Omental fat pad (tissue), 4 donors: ENCODE data around the gene FJX1. TPM values are rescaled to one million over a fixed set of nuclear protein-coding genes. Genes with fewer than 3 reads are reported as not detected.
A peak's percentile ranks its signal among the peaks of the same experiment; 100 is the strongest.

Source experiments
- ATAC-seq: fragments of 150-250 bp; one replicate; pipeline ENCODE4 v1.9.1; 2016; ENCODE audit warnings: mild to moderate bottlenecking, moderate library complexity; ENCODE audit not compliant: low FRiP score
- DNase-seq: peaks from one replicate; pipeline ENCODE4 v3.0.0-alpha.2; 2019; ENCODE audit warnings: low spot score
- CTCF ChIP-seq, 3 donors: fragments of 450-650 bp; IDR thresholded peaks; one replicate each; pipeline ENCODE4 v1.5.1; 2016 to 2017; ENCODE audit warnings: antibody characterized with exemption in 3 of 3, mild to moderate bottlenecking in 3 of 3, moderate library complexity in 2 of 3
- total RNA-seq, 4 donors: library from RNA; depleted of rRNA; stranded (reverse); fragments of >200 nt; gene quantifications; one replicate each; pipeline ENCODE4 v1.1.0, GENCODE V29; 2016

Gene FJX1
- total RNA-seq, 4 donors from 2014 or later = 3.3 to 48.4 (median 9.4) TPM

- ATAC-seq (no peak), DNase-seq (no peak)
- no peak for TF ChIP-seq CTCF (IDR thresholded peaks at IDR 0.05)
Observed at GRCh38 chr11:35629511-35629910, 11.3 kb downstream of the FJX1 start.

GRCh38 chr11:35629914-35630313 lies 11.7 kb downstream of the FJX1 start:
- no peak for TF ChIP-seq CTCF (IDR thresholded peaks at IDR 0.05)
- DNase-seq = peak; percentile 30
- ATAC-seq = peak; percentile 98

DNA sequence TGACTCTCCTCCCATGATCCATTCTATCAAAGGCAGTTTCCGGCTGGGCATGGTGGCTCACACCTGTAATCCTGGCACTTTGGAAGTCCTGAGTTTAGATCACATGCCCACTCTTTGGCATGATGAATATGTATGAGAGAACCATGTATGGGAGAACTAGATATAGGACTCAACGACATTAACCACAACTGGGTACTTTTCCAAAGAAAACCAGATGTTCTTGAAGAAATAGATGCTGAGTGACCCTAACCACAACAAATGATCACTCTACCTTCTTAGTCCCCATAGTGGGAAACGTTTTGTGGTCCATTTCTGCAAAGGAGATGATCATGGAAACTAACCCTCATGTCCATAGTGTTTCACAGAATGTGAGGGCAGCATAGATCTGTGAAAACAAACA lies 13.6 kb downstream of the FJX1 start:
- ATAC-seq = no peak
- no peak for TF ChIP-seq CTCF (IDR thresholded peaks at IDR 0.05)
- no peak for DNase-seq

- DNase-seq (no peak), ATAC-seq (no peak)
- no peak for TF ChIP-seq CTCF (IDR thresholded peaks at IDR 0.05)
Observed at GRCh38 chr11:35632301-35632700, 14.0 kb downstream of the FJX1 start.

DNA sequence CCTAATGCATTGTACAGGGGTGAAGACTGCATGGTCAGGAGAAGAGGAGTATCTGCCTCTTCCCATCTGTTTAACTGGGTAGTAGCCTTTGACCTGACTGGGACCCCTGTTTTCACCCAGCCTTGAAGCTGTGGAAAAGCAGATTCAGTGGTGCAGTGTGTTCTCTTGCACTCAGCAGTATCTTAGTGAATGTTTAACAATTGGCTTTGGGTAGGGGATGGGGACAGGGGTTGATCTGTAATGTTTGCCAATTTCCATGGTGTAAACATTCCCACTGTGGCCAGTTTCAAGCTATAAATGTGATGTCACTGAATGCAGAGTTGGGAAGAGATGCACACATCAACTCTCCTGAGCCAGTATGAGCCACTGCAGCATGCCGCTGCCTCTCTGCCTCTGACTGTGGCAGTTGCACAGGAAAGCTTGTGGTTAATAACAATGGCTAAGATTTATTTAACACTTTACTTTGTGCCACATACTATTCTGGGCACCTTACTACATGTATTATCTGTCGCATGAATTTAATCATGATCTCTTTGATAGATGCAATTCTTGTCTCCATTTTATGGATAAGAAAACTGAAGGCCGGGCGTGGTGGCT lies 15.7 kb downstream of the FJX1 start:
- DNase-seq = no peak
- no peak for ATAC-seq
- TF ChIP-seq CTCF (IDR thresholded peaks at IDR 0.05) = no peak

DNA sequence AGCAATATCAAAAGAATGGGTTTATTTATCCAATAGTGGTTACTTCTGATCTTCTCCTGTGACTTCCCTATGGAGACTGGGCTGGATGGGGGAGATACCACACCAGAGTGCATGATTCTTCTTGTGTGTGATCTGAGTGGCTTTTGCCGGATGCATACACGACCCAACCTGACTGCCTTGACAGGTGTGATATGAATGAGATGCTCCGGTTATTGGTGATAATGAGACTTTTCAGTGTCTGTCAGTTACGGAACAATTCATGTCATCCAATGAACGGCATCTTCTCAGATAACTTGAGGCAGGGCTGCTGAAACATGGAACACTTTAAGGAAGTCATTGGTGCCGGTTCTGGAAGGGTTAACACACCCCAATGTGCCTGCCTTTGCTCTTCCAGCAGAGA lies 17.7 kb downstream of the FJX1 start:
- no peak for ATAC-seq
- no peak for DNase-seq
- no peak for TF ChIP-seq CTCF (IDR thresholded peaks at IDR 0.05)

GRCh38 chr11:35639591-35640179 lies 21.4 kb downstream of the FJX1 start:
- DNase-seq (no peak), ATAC-seq (no peak)
- no peak for TF ChIP-seq CTCF (IDR thresholded peaks at IDR 0.05)
